Esophagus squamous epithelium (tissue), 5 donors: ENCODE measurements around the gene SMIM21. TPM values are rescaled to one million over a fixed set of nuclear protein-coding genes. Genes with fewer than 3 reads are reported as not detected.

Experiments used
- DNase-seq: peaks from one replicate; lab custom pipeline; 2025; lab: John Stamatoyannopoulos, UW
- H3K27ac ChIP-seq, 4 donors: fragments of 200-600 bp; sonication (generic); one replicate each; pipeline ENCODE4 v1.5.1; 2016 to 2019; ENCODE audit warnings: mild to moderate bottlenecking in 1 of 4
- H3K27me3 ChIP-seq, 4 donors: fragments of 200-600 bp; sonication (generic); 1 replicate in 3 of 4; 2 replicates in 1 of 4; pipeline versions ENCODE4 v1.5.1 to v1.6.0; 2017 to 2021; ENCODE audit warnings: antibody characterized with exemption in 1 of 4
- H3K36me3 ChIP-seq, 3 donors: fragments of 200-600 bp; sonication (generic); one replicate each; pipeline ENCODE4 v1.5.1; 2016 to 2019
- H3K4me1 ChIP-seq, 3 donors: fragments of 200-600 bp; sonication (generic); one replicate each; pipeline ENCODE4 v1.5.1; 2017 to 2019
- H3K4me3 ChIP-seq, 4 donors: fragments of 200-600 bp; sonication (generic); 1 replicate in 3 of 4; 2 replicates in 1 of 4; pipeline ENCODE4 v1.5.1; 2016 to 2019; ENCODE audit warnings: mild to moderate bottlenecking in 2 of 4, moderate library complexity in 1 of 4
- H3K9me3 ChIP-seq, 3 donors: fragments of 200-600 bp; sonication (generic); one replicate each; pipeline ENCODE4 v1.5.1; 2016 to 2019
- CTCF ChIP-seq, 6 experiments: fragments of 450-650 bp in 4 of 6; fragments of 200-600 bp in 2 of 6; sonication (generic) in 2 of 6; IDR thresholded peaks; one replicate each; pipeline ENCODE4 v1.5.1; 2016 to 2019; ENCODE audit warnings: antibody characterized with exemption in 6 of 6, mild to moderate bottlenecking in 4 of 6, moderate library complexity in 4 of 6
- POLR2A ChIP-seq, 4 donors: fragments of 450-650 bp; IDR thresholded peaks; one replicate each; pipeline ENCODE4 v1.6.1; 2017; ENCODE audit warnings: antibody characterized with exemption in 4 of 4, mild to moderate bottlenecking in 4 of 4, moderate library complexity in 3 of 4
- WGBS, 2 donors: methylation state at CpG; one replicate each; pipeline ENCODE4 v1.1.5; 2018; 5-methylcytosine and 5-hydroxymethylcytosine counted together
- intact Hi-C: fragments of 100-400 bp; cut with DNase I; formaldehyde crosslinking; loops from one replicate; pipeline ENCODE4 v1.15.0; 2022
- total RNA-seq, 4 donors: library from RNA; depleted of rRNA; stranded (reverse); fragments of >200 nt; gene quantifications; one replicate each; pipeline ENCODE4 v1.1.0, GENCODE V29; 2016
- donor health status: DM: yes; HTN: yes; CAD: no.

Gene SMIM21
- total RNA-seq, 4 donors from 2014 or later = not detected

GRCh38 chr18:75360215-75360614 lies 67.3 kb downstream of the SMIM21 start:
- no peaks in the 10 kb centered on the region for H3K36me3 ChIP-seq
- no peak for DNase-seq
- H3K4me1 ChIP-seq = no peaks in the 10 kb centered on the region
- no peaks in the 10 kb centered on the region for H3K9me3 ChIP-seq
- WGBS, 2 donors = 61 to 80% methylated on average over 8 of the region's 8 CpGs
- no peaks in the 10 kb centered on the region for H3K27me3 ChIP-seq
- intact Hi-C loops = no loop called here
- no peak for TF ChIP-seq CTCF (IDR thresholded peaks at IDR 0.05)
- TF ChIP-seq POLR2A (IDR thresholded peaks at IDR 0.05) = no peak
- no peak overlapping the region for H3K27ac ChIP-seq
- no peak overlapping the region for H3K4me3 ChIP-seq

Other genes with a start within 250 kb of the SMIM21 start
- gene PTGR3, start 218.6 kb downstream of the SMIM21 start, total RNA-seq = 10 to 100 TPM; 12.2 to 25.2 (median 16.7) TPM
- gene TSHZ1, start 216.9 kb downstream of the SMIM21 start, total RNA-seq = 10 to 100 TPM in 3 of 4 donors, 1 to 10 TPM in 1; 5.4 to 20.2 (median 13.7) TPM